ENCODE measurements around the gene CLEC16A.

The CLEC16A gene

GRCh38 chr16:11147754-11148444 is 203.5 kb downstream of the CLEC16A start:
- no peak for TF ChIP-seq POLR2A (IDR thresholded peaks at IDR 0.05; ENCODE audit: low read depth, low read length)
- DNase-seq (ENCODE audit: insufficient read length, low spot score) (no peak), FAIRE-seq (no peak)

- TF ChIP-seq POLR2A (IDR thresholded peaks at IDR 0.05; ENCODE audit: low read depth, low read length) = no peak
- DNase-seq (ENCODE audit: insufficient read length, low spot score) (peak; percentile 57), FAIRE-seq (peak; percentile 53)
Observed at GRCh38 chr16:11149011-11149616, 204.8 kb downstream of the CLEC16A start.

GRCh38 chr16:11150190-11150589 is 205.8 kb downstream of the CLEC16A start:
- DNase-seq (ENCODE audit: insufficient read length, low spot score) (no peak), FAIRE-seq (no peak)
- no peak for TF ChIP-seq POLR2A (IDR thresholded peaks at IDR 0.05; ENCODE audit: low read depth, low read length)

- no peak for DNase-seq (ENCODE audit: insufficient read length, low spot score)
- FAIRE-seq = no peak
- TF ChIP-seq POLR2A (IDR thresholded peaks at IDR 0.05; ENCODE audit: low read depth, low read length) = no peak
Observed at GRCh38 chr16:11151156-11151884, 207.0 kb downstream of the CLEC16A start.

- no peak for DNase-seq (ENCODE audit: insufficient read length, low spot score)
Observed at GRCh38 chr16:11151885-11152629, 207.7 kb downstream of the CLEC16A start.

GRCh38 chr16:11152677-11153331 is 208.4 kb downstream of the CLEC16A start:
- DNase-seq (ENCODE audit: insufficient read length, low spot score) = no peak
- TF ChIP-seq POLR2A (IDR thresholded peaks at IDR 0.05; ENCODE audit: low read depth, low read length) = no peak
- no peak for FAIRE-seq

More at GRCh38 chr16:11151885-11152629, 207.7 kb downstream of the CLEC16A start:
- FAIRE-seq = no peak
- no peak for TF ChIP-seq POLR2A (IDR thresholded peaks at IDR 0.05; ENCODE audit: low read depth, low read length)

GRCh38 chr16:11155284-11155806 is 211.0 kb downstream of the CLEC16A start:
- peak; percentile 81 for FAIRE-seq
- peak; percentile 93 for DNase-seq (ENCODE audit: insufficient read length, low spot score)
- no peak for TF ChIP-seq POLR2A (IDR thresholded peaks at IDR 0.05; ENCODE audit: low read depth, low read length)

GRCh38 chr16:11156401-11156800 is 212.0 kb downstream of the CLEC16A start:
- no peak for TF ChIP-seq POLR2A (IDR thresholded peaks at IDR 0.05; ENCODE audit: low read depth, low read length)
- DNase-seq (ENCODE audit: insufficient read length, low spot score) (no peak), FAIRE-seq (no peak)

- no peak for DNase-seq (ENCODE audit: insufficient read length, low spot score)
- no peak for TF ChIP-seq POLR2A (IDR thresholded peaks at IDR 0.05; ENCODE audit: low read depth, low read length)
- no peak for FAIRE-seq
Observed at GRCh38 chr16:11157143-11157542, 212.8 kb downstream of the CLEC16A start.

- no peak for FAIRE-seq
- no peak for TF ChIP-seq POLR2A (IDR thresholded peaks at IDR 0.05; ENCODE audit: low read depth, low read length)
- no peak for DNase-seq (ENCODE audit: insufficient read length, low spot score)
Observed at GRCh38 chr16:11158018-11158417, 213.7 kb downstream of the CLEC16A start.

- FAIRE-seq = no peak
- TF ChIP-seq POLR2A (IDR thresholded peaks at IDR 0.05; ENCODE audit: low read depth, low read length) = no peak
- DNase-seq (ENCODE audit: insufficient read length, low spot score) = no peak
Observed at GRCh38 chr16:11159282-11159681, 214.9 kb downstream of the CLEC16A start.

GRCh38 chr16:11160676-11161115 is 216.3 kb downstream of the CLEC16A start:
- no peak for DNase-seq (ENCODE audit: insufficient read length, low spot score)
- FAIRE-seq = no peak

GRCh38 chr16:11161439-11161838 is 217.1 kb downstream of the CLEC16A start:
- no peak for TF ChIP-seq POLR2A (IDR thresholded peaks at IDR 0.05; ENCODE audit: low read depth, low read length)
- FAIRE-seq (no peak), DNase-seq (ENCODE audit: insufficient read length, low spot score) (no peak)

More at GRCh38 chr16:11160676-11161115, 216.3 kb downstream of the CLEC16A start:
- no peak for TF ChIP-seq POLR2A (IDR thresholded peaks at IDR 0.05; ENCODE audit: low read depth, low read length)
